Thymus (tissue), 11 donors: ENCODE results near the gene EXOC3. TPM values are rescaled to one million over a fixed set of nuclear protein-coding genes. Genes with fewer than 3 reads are reported as not detected.

ENCODE experiments used
- DNase-seq, 9 donors: peaks; one replicate each; pipeline ENCODE4 v3.0.0-alpha.2; 2013; ENCODE audit warnings: low spot score in 9 of 9, low read depth in 6 of 9, missing footprints in 1 of 9
- H3K27ac ChIP-seq, 2 donors: one replicate each; pipeline ENCODE4 v1.5.1; 2013; ENCODE audit warnings: control low read depth in 1 of 2, low read depth in 1 of 2, low read length in 1 of 2, mild to moderate bottlenecking in 1 of 2, moderate library complexity in 1 of 2
- H3K27me3 ChIP-seq, 2 donors: one replicate each; pipeline ENCODE4 v1.5.1; 2013; ENCODE audit warnings: low read length in 1 of 2; ENCODE audit not compliant: control insufficient read depth in 2 of 2, insufficient read depth in 1 of 2
- H3K36me3 ChIP-seq, 2 donors: one replicate each; pipeline ENCODE4 v1.5.1; 2013; ENCODE audit warnings: low read length in 1 of 2, mild to moderate bottlenecking in 1 of 2, moderate library complexity in 1 of 2; ENCODE audit not compliant: control insufficient read depth in 2 of 2, insufficient read depth in 2 of 2
- H3K4me1 ChIP-seq, 2 donors: one replicate each; pipeline ENCODE4 v1.5.1; 2013; ENCODE audit warnings: low read length in 2 of 2; ENCODE audit not compliant: control insufficient read depth in 2 of 2, insufficient read depth in 2 of 2
- H3K4me3 ChIP-seq, 2 donors: one replicate each; pipeline ENCODE4 v1.5.1; 2013; ENCODE audit warnings: low read length in 2 of 2, control low read depth in 1 of 2, mild to moderate bottlenecking in 1 of 2
- H3K9me3 ChIP-seq, 2 donors: one replicate each; pipeline ENCODE4 v1.5.1; 2013; ENCODE audit warnings: low read length in 1 of 2, mild to moderate bottlenecking in 1 of 2; ENCODE audit not compliant: control insufficient read depth in 2 of 2, insufficient read depth in 1 of 2
- WGBS: extraction: QIAGEN DNeasy Blood & Tissue Kit; methylation state at CpG from one replicate; pipeline ENCODE4 v1.1.7; 2013; 5-methylcytosine and 5-hydroxymethylcytosine counted together
- polyA plus RNA-seq: library from polyadenylated mRNA; stranded (reverse); fragments of 200-250 nt; gene quantifications from one replicate; pipeline ENCODE4 v1.2.3, GENCODE V29; 2013
- total RNA-seq: library from RNA; stranded (reverse); fragments of 120-200 nt; gene quantifications from one replicate; pipeline ENCODE4 v1.2.4, GENCODE V29; 2013
- donor health status: healthy.

Gene EXOC3
- total and polyA plus RNA-seq, 2 donors = 27.2 to 60.0 TPM

- no peaks in the 10 kb centered on the region for H3K27me3 ChIP-seq
- 87% methylated on average over 24 of the region's 24 CpGs for WGBS
- H3K27ac ChIP-seq = no peak overlapping the region
- peak in 2 of 9 donors; percentile 34 to 63 for DNase-seq
- no peak overlapping the region for H3K4me3 ChIP-seq
- H3K9me3 ChIP-seq = peaks cover 0 to 5% of the 10 kb centered on the region in 2 donors
- peaks cover 0 to 18% of the 10 kb centered on the region in 2 donors for H3K4me1 ChIP-seq
- no peaks in the 10 kb centered on the region for H3K36me3 ChIP-seq
Measured at GRCh38 chr5:415928-416635, 26.9 kb upstream of the EXOC3 start.

- Histone ChIP-seq H3K4me3 (no peak overlapping the region), H3K27me3 (no peaks in the 10 kb centered on the region), H3K27ac (no peak overlapping the region), H3K9me3 (peaks cover 0 to 5% of the 10 kb centered on the region in 2 donors), H3K36me3 (no peaks in the 10 kb centered on the region), H3K4me1 (peaks cover 0 to 18% of the 10 kb centered on the region in 2 donors)
- no peak for DNase-seq
- 96% methylated on average over 14 of the region's 14 CpGs for WGBS
Measured at GRCh38 chr5:416636-416960, 26.4 kb upstream of the EXOC3 start.

GRCh38 chr5:417301-418161 lies 25.4 kb upstream of the EXOC3 start:
- H3K27ac ChIP-seq = no peak overlapping the region
- H3K4me3 ChIP-seq = no peak overlapping the region
- WGBS = 97% methylated on average over 14 of the region's 14 CpGs
- DNase-seq = no peak
- no peaks in the 10 kb centered on the region for H3K27me3 ChIP-seq
- H3K36me3 ChIP-seq = no peaks in the 10 kb centered on the region
- peaks cover 0 to 25% of the 10 kb centered on the region in 2 donors for H3K4me1 ChIP-seq
- peaks cover 0 to 5% of the 10 kb centered on the region in 2 donors for H3K9me3 ChIP-seq

- DNase-seq = no peak
- no peak overlapping the region for H3K27ac ChIP-seq
- 96% methylated on average over 18 of the region's 18 CpGs for WGBS
- H3K9me3 ChIP-seq = peaks cover 0 to 5% of the 10 kb centered on the region in 2 donors
- H3K4me3 ChIP-seq = no peak overlapping the region
- no peaks in the 10 kb centered on the region for H3K36me3 ChIP-seq
- H3K4me1 ChIP-seq = peaks cover 7 to 34% of the 10 kb centered on the region in 2 donors
- no peaks in the 10 kb centered on the region for H3K27me3 ChIP-seq
Measured at GRCh38 chr5:418162-419121, 24.5 kb upstream of the EXOC3 start.

DNA sequence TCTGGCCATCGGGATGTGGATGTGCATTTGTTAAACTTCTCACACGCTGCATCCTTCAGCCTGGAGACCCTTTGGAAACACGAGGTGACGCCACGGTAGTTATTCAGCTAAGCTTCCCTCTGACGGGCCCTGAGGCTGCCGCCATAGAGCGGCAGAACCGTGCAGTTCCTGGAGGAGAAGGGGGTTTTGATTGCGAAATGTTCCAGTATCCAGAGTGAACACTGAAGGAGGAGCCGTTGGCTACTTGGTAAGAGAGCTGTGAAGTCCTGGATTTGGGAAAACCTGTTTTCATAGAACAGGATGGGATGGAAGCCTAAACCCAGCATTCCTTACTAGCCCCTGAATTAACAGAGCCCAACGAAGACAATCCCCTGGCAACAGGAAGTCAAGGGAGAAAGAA lies 23.0 kb upstream of the EXOC3 start:
- H3K4me3 ChIP-seq = no peak overlapping the region

GRCh38 chr5:420632-421286 lies 22.2 kb upstream of the EXOC3 start:
- WGBS = 94% methylated on average over 52 of the region's 52 CpGs
- no peaks in the 10 kb centered on the region for H3K36me3 ChIP-seq
- H3K27ac ChIP-seq = no peak overlapping the region
- peaks cover 10 to 38% of the 10 kb centered on the region in 2 donors for H3K4me1 ChIP-seq
- DNase-seq = no peak
- peaks cover 0 to 5% of the 10 kb centered on the region in 2 donors for H3K9me3 ChIP-seq
- H3K4me3 ChIP-seq = no peak overlapping the region
- no peaks in the 10 kb centered on the region for H3K27me3 ChIP-seq

More for the DNA sequence above, 23.0 kb upstream of the EXOC3 start:
- WGBS = 91% methylated on average over 12 of the region's 12 CpGs
- peaks cover 0 to 5% of the 10 kb centered on the region in 2 donors for H3K9me3 ChIP-seq
- no peak for DNase-seq
- H3K36me3 ChIP-seq = no peaks in the 10 kb centered on the region
- H3K27me3 ChIP-seq = no peaks in the 10 kb centered on the region
- H3K4me1 ChIP-seq = peaks cover 10 to 42% of the 10 kb centered on the region in 2 donors
- no peak overlapping the region for H3K27ac ChIP-seq

DNA sequence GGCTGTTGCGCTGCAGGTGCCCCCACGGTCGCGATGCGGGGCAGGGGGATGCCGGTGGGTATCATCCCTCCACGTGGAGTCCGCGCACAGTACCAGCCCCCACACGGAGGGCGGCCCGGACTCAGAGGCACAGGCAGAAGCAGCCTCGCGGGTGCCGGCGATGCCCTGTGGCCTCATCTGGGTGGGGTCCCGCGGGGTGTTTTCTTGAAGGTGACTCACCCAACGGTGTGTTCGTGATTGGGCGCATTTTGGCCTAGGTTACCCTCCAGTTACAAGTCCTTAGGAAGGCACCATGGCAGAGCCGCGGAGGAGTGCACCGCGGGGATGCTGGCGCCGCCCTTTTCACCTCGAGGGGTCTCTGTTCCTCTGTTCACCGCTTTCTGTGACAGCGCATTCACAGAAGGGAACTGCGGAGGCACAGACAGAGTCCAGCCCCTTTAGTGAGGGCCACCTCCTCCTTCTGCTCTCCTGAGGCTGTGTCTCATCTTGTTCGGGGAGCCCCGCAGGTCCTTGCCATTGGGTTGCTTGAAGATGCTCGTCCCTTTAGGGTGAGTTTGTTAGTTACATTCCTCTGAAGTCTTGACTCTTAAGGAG lies 21.6 kb upstream of the EXOC3 start:
- peaks cover 10 to 32% of the 10 kb centered on the region in 2 donors for H3K4me1 ChIP-seq
- H3K9me3 ChIP-seq = peaks cover 0 to 5% of the 10 kb centered on the region in 2 donors
- no peak overlapping the region for H3K4me3 ChIP-seq
- H3K36me3 ChIP-seq = no peaks in the 10 kb centered on the region
- H3K27me3 ChIP-seq = no peaks in the 10 kb centered on the region
- WGBS = 93% methylated on average over 34 of the region's 34 CpGs
- DNase-seq = no peak
- no peak overlapping the region for H3K27ac ChIP-seq

DNA sequence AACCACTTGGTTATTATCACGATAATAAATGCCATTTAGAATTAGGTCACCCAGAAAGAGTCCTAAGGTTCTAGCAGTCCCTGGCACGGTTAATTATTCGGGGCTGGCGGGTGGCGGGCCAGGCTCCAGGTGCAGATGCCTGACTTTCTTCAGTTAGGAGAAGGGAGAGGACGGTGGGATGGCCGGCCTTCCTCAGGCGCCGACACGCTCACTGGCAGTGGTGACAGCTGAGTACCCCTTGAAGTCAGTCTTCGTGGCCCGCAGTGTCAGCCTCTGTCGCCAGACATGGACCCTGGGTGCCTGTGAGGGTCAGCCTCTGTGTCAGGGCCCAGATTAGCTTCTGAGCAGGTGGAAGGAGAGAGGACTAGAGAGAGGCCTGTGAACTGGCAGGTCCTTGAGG lies 21.1 kb upstream of the EXOC3 start:
- WGBS = 94% methylated on average over 13 of the region's 13 CpGs
- DNase-seq = no peak

More for the DNA sequence above, 21.1 kb upstream of the EXOC3 start:
- Histone ChIP-seq H3K9me3 (peaks cover 0 to 5% of the 10 kb centered on the region in 2 donors), H3K36me3 (no peaks in the 10 kb centered on the region), H3K4me3 (no peak overlapping the region), H3K27ac (no peak overlapping the region), H3K4me1 (peaks cover 10 to 29% of the 10 kb centered on the region in 2 donors), H3K27me3 (no peaks in the 10 kb centered on the region)
